SK-N-SH (cell line): ENCODE data around the gene HECTD3. TPM values are rescaled to one million over a fixed set of nuclear protein-coding genes. Genes with fewer than 3 reads are reported as not detected.

Experiments used
- CTCF ChIA-PET: fragments of 300-600, 350-600 bp; formaldehyde crosslinking; extraction: SDS; loops from one replicate; lab custom pipeline; 2021; lab: Yijun Ruan, JAX
- POLR2A ChIA-PET: fragments of 350-600 bp; sonication (Branson Sonifier 250); formaldehyde crosslinking; extraction: SDS; loops from one replicate; lab custom pipeline; 2020; ENCODE audit warnings: antibody characterized with exemption, inconsistent platforms; lab: Yijun Ruan, JAX
- DNase-seq: peaks from one replicate; pipeline ENCODE4 v3.0.0; 2012
- H2AFZ ChIP-seq: fragments of 200-600 bp; sonication (generic); 2 replicates; pipeline ENCODE4 v1.8.1; 2016; ENCODE audit warnings: antibody characterized with exemption, mild to moderate bottlenecking, low read depth
- H3F3A ChIP-seq: fragments of 200-600 bp; sonication (generic); replicated peaks from 2 replicates; pipeline ENCODE3; 2016; ENCODE audit warnings: antibody characterized with exemption, mild to moderate bottlenecking; ENCODE audit not compliant: insufficient read depth
- H3K27ac ChIP-seq, 2 experiments: fragments of 200-500 bp in 1 of 2; fragments of 200-600 bp in 1 of 2; sonication (Bioruptor generic) in 1 of 2; sonication (generic), shearing (Covaris generic) in 1 of 2; 2 replicates each; pipeline versions ENCODE4 v1.5.1 to v1.6.1; 2014 to 2016; ENCODE audit warnings: low read depth in 2 of 2, inconsistent platforms in 1 of 2, low read length in 1 of 2, mild to moderate bottlenecking in 1 of 2, mixed read lengths in 1 of 2
- H3K27me3 ChIP-seq: fragments of 200-600 bp; sonication (generic), shearing (Covaris generic); 2 replicates; pipeline ENCODE4 v1.6.1; 2016; ENCODE audit warnings: mixed run types; ENCODE audit not compliant: insufficient read depth
- H3K36me3 ChIP-seq, 2 experiments: fragments of 200-500 bp in 1 of 2; fragments of 200-600 bp in 1 of 2; sonication (Bioruptor generic) in 1 of 2; sonication (generic) in 1 of 2; replicated peaks in 1 of 2; 2 replicates each; pipeline versions ENCODE3 to v1.5.1; 2014 to 2016; ENCODE audit warnings: low read length in 1 of 2, mild to moderate bottlenecking in 1 of 2; ENCODE audit not compliant: insufficient read depth in 2 of 2, control insufficient read depth in 1 of 2
- H3K4me1 ChIP-seq, 2 experiments: fragments of 200-500 bp in 1 of 2; fragments of 200-600 bp in 1 of 2; sonication (Bioruptor generic) in 1 of 2; sonication (generic), shearing (Covaris generic) in 1 of 2; 2 replicates each; pipeline versions ENCODE4 v1.5.1 to v1.6.1; 2014 to 2016; ENCODE audit warnings: low read depth in 1 of 2, low read length in 1 of 2, mixed run types in 1 of 2; ENCODE audit not compliant: insufficient read depth in 2 of 2, control insufficient read depth in 1 of 2
- H3K4me2 ChIP-seq: fragments of 200-600 bp; sonication (generic), shearing (Covaris generic); 2 replicates; pipeline ENCODE4 v1.6.1; 2017; ENCODE audit warnings: mixed run types
- H3K4me3 ChIP-seq, 2 experiments: fragments of 200-500 bp in 1 of 2; fragments of 200-600 bp in 1 of 2; sonication (Bioruptor generic) in 1 of 2; sonication (generic), shearing (Covaris generic) in 1 of 2; 2 replicates each; pipeline versions ENCODE4 v1.5.1 to v1.8.1; 2014 to 2016; ENCODE audit warnings: low read depth in 2 of 2, inconsistent platforms in 1 of 2, low read length in 1 of 2, mild to moderate bottlenecking in 1 of 2, mixed read lengths in 1 of 2, moderate library complexity in 1 of 2
- H3K79me2 ChIP-seq: fragments of 200-600 bp; sonication (generic); 2 replicates; pipeline ENCODE4 v1.8.1; 2017; ENCODE audit warnings: mild to moderate bottlenecking; ENCODE audit not compliant: insufficient read depth
- H3K9ac ChIP-seq: fragments of 200-600 bp; sonication (generic); 2 replicates; pipeline ENCODE4 v1.6.1; 2017; ENCODE audit warnings: mixed run types
- H3K9me2 ChIP-seq: fragments of 200-600 bp; sonication (generic); 2 replicates; pipeline ENCODE4 v1.6.1; 2017; ENCODE audit warnings: mixed run types
- H3K9me3 ChIP-seq: fragments of 200-600 bp; sonication (generic); 2 replicates; pipeline ENCODE4 v1.6.1; 2017; ENCODE audit warnings: mixed run types, mild to moderate bottlenecking, moderate library complexity
- H4K20me1 ChIP-seq: fragments of 200-600 bp; sonication (generic); 2 replicates; pipeline ENCODE4 v1.6.1; 2017; ENCODE audit warnings: mild to moderate bottlenecking, mixed run types; ENCODE audit not compliant: insufficient read depth
- FOXJ3 ChIP-seq: sonication (generic); formaldehyde crosslinking; IDR thresholded peaks from 2 replicates; pipeline ENCODE4 v1.5.1; 2020; ENCODE audit warnings: mild to moderate bottlenecking, missing genetic modification reagents
- GABPA ChIP-seq: IDR thresholded peaks from 2 replicates; pipeline ENCODE4 v1.4.0; 2012; ENCODE audit warnings: low read depth, mild to moderate bottlenecking
- GATA2 ChIP-seq: sonication (generic); formaldehyde crosslinking; IDR thresholded peaks from 2 replicates; pipeline ENCODE4 v1.5.0; 2020; ENCODE audit warnings: mild to moderate bottlenecking, missing genetic modification reagents
- MAX ChIP-seq: IDR thresholded peaks from 2 replicates; pipeline ENCODE4 v1.4.0; 2012; ENCODE audit warnings: low read depth
- NRF1 ChIP-seq: IDR thresholded peaks from 2 replicates; pipeline ENCODE4 v1.6.1; 2012; ENCODE audit warnings: low read depth, mild to moderate bottlenecking, low read length
- REST ChIP-seq: IDR thresholded peaks from 2 replicates; pipeline ENCODE4 v1.6.1; 2012; ENCODE audit warnings: mild to moderate bottlenecking, low read depth, low read length, moderate library complexity
- RFX5 ChIP-seq: IDR thresholded peaks from 2 replicates; pipeline ENCODE4 v1.6.1; 2012; ENCODE audit warnings: mild to moderate bottlenecking, improper control_type of control experiment, low read length
- TCF12 ChIP-seq: IDR thresholded peaks from 2 replicates; pipeline ENCODE4 v1.4.0; 2012
- USF2 ChIP-seq: fragments of 150-350 bp; IDR thresholded peaks from 2 replicates; pipeline ENCODE4 v1.6.1; 2017; ENCODE audit warnings: antibody characterized with exemption, low read length, low read depth, borderline replicate concordance
- YY1 ChIP-seq: IDR thresholded peaks from 2 replicates; pipeline ENCODE4 v1.4.0; 2012; ENCODE audit warnings: low read depth, mild to moderate bottlenecking
- WGBS: methylation state at CpG from one replicate; pipeline ENCODE4 v1.1.6; 2017; ENCODE audit warnings: low lambda C conversion rate; 5-methylcytosine and 5-hydroxymethylcytosine counted together
- polyA plus RNA-seq, 3 experiments: library from polyadenylated mRNA; depleted of rRNA; stranded (reverse); fragments of >200 nt; gene quantifications; 2 replicates each; pipeline ENCODE4 v1.2.3, GENCODE V29; 2012

HECTD3 gene
- polyA plus RNA-seq, 1 of the 3 experiments (the other 2 are of a cell fraction): 39.3 TPM

- H3K36me3 ChIP-seq: peaks cover 15 to 63% of the 10 kb centered on the region in 2 experiments
Observed at GRCh38 chr1:45005761-45006160, 5.4 kb downstream of the HECTD3 start.

GRCh38 chr1:45004281-45004920 lies 6.7 kb downstream of the HECTD3 start:
- Histone ChIP-seq H3K27me3 (no peaks in the 10 kb centered on the region), H3K4me1 (peaks cover 0 to 2% of the 10 kb centered on the region in 2 experiments; a peak in 1 of 4 replicates), H3K9me3 (no peaks in the 10 kb centered on the region), H3K9me2 (no peaks in the 10 kb centered on the region), H4K20me1 (no peaks in the 10 kb centered on the region), H3K36me3 (peaks cover 15 to 63% of the 10 kb centered on the region in 2 experiments), H3K4me3 (no peak overlapping the region), H3K9ac (no peak overlapping the region), H3K27ac (no peak overlapping the region), H3K79me2 (no peaks in the 10 kb centered on the region), H2AFZ (no peak overlapping the region), H3K4me2 (no peak overlapping the region), H3F3A (peaks cover 6% of the 10 kb centered on the region)
- no peak for DNase-seq
- POLR2A ChIA-PET: interaction anchor here (0.6 kb wide), 1 partner anchor 12 kb away, joined by 3 read pairs; no protein-coding TSS in a partner anchor
- WGBS: 94% methylated on average over 6 of the region's 7 CpGs
- CTCF ChIA-PET: interaction anchor here (2.5 kb wide), 1 partner anchor 10 kb away, joined by 14 read pairs; no protein-coding TSS in a partner anchor
- TF ChIP-seq USF2 (no peak), MAX (no peak), YY1 (no peak), REST (no peak), NRF1 (no peak), GATA2 (CRISPR knock-in tag) (no peak), GABPA (no peak)

More at GRCh38 chr1:45005761-45006160, 5.4 kb downstream of the HECTD3 start:
- no peaks in the 10 kb centered on the region for H3K9me2 ChIP-seq
- no peaks in the 10 kb centered on the region for H3F3A ChIP-seq
- H3K27ac ChIP-seq: no peak overlapping the region
- no peak for DNase-seq
- no peaks in the 10 kb centered on the region for H3K9me3 ChIP-seq
- peaks cover 13% of the 10 kb centered on the region; the same call in 1 of the 2 replicates for H3K79me2 ChIP-seq
- H3K4me2 ChIP-seq: no peak overlapping the region
- no peaks in the 10 kb centered on the region for H3K27me3 ChIP-seq
- POLR2A ChIA-PET: no interaction called here
- no peaks in the 10 kb centered on the region for H4K20me1 ChIP-seq
- peaks cover 0 to 11% of the 10 kb centered on the region in 2 experiments; a peak in 1 of 4 replicates for H3K4me1 ChIP-seq
- no peak overlapping the region for H3K9ac ChIP-seq
- no peak for TF ChIP-seq GABPA
- TF ChIP-seq REST: no peak
- TF ChIP-seq TCF12: no peak
- TF ChIP-seq FOXJ3 (CRISPR knock-in tag): no peak
- TF ChIP-seq RFX5: no peak
- 97% methylated on average over 5 of the region's 6 CpGs for WGBS
- no peak overlapping the region for H2AFZ ChIP-seq
- H3K4me3 ChIP-seq: no peak overlapping the region
- CTCF ChIA-PET: interaction anchor here (0.8 to 2.5 kb wide), 4 partner anchors 9 to 298 kb away, joined by 3 to 14 read pairs (median 5); no protein-coding TSS in a partner anchor
